ENCODE data around the gene ACKR2. TPM values are rescaled to one million over a fixed set of nuclear protein-coding genes. Genes with fewer than 3 reads are reported as not detected.
A peak's percentile ranks its signal among the peaks of the same experiment; 100 is the strongest.

The ACKR2 gene, protein sequence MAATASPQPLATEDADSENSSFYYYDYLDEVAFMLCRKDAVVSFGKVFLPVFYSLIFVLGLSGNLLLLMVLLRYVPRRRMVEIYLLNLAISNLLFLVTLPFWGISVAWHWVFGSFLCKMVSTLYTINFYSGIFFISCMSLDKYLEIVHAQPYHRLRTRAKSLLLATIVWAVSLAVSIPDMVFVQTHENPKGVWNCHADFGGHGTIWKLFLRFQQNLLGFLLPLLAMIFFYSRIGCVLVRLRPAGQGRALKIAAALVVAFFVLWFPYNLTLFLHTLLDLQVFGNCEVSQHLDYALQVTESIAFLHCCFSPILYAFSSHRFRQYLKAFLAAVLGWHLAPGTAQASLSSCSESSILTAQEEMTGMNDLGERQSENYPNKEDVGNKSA
- under 0.01 TPM in 1 of 2 replicates, not detected in the other for total RNA-seq

DNA sequence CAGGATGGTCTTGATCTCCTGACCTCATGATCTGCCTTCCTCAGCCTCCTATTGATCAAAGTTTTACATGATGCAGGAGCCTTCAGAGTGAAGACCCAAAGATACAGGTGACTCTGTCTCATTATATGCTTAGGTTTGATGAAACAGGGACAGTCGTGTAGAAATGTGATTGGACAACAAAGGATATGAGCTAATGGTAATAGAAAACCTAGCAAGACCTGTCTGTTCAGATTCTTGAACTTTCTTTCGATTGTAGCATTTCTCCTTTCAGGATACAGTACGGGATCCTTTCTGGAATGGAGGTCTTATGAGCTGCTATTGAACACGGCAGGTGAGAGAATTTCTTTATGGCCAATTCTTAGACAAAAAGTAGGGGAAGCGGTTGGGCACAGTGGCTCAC is at the start of gene ACKR2:
ACKR2 (plus strand) TSS at position 244 of the 400 bp plus-strand sequence. CDS start 55,058 bp downstream, outside the sequence.
- no peak within 1 kb of the TSS for H3K4me2 ChIP-seq (ENCODE audit: insufficient read depth, low read length)

DNA sequence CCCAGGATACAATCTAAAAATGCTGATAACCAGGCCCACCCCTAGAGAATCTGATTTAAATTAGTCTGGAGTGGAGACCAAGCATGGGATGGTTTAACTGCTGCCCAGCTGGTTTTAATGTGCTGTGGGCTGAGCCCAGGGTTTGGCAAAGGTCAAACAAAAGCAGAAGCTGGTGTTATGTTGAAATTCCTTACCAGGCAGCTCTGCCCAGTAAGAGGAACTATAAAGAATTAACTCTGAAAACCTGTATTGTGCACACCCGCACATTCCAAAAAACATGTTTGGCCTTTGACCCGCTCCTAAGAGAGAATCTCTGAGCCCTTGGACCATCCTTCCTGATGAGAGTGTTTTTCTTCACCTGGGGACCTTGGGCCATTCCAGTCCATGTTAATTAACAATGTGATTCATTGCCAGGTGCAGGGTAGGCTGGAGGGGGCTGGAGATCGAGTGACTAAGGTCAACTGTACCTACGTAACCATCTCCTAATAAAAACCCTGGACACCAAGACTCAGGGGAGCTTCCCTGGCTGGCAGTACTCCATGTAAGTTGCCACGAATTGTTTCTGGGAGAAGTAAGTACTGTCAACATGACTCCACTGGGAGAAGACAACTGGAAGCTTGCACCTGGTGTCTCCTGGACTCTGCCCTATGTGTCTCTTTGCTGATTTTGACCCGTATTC is 47.1 kb upstream of the ACKR2 start:
- H3K36me3 ChIP-seq (ENCODE audit: insufficient read depth, low read length): no peaks in the 10 kb centered on the region
- H3K79me2 ChIP-seq (ENCODE audit: insufficient read depth, low read length): no peaks in the 10 kb centered on the region
- no peaks in the 10 kb centered on the region for H3K9me3 ChIP-seq (ENCODE audit: low read depth, low read length)
- no peak for DNase-seq (ENCODE audit: insufficient read length, low spot score, missing footprints)
- peak overlapping the region; percentile 22 for H2AFZ ChIP-seq (ENCODE audit: low read length)
- H3K4me1 ChIP-seq (ENCODE audit: insufficient read depth, low read length): peaks cover 10% of the 10 kb centered on the region
- H3K27me3 ChIP-seq (ENCODE audit: insufficient read depth, low read length): peaks cover 10% of the 10 kb centered on the region
- H3K27ac ChIP-seq (ENCODE audit: low read depth, low read length): no peak overlapping the region
- no peak overlapping the region for H3K4me2 ChIP-seq (ENCODE audit: insufficient read depth, low read length)
- no peaks in the 10 kb centered on the region for H4K20me1 ChIP-seq (ENCODE audit: insufficient read depth, low read length)
- TF ChIP-seq CTCF (IDR thresholded peaks at IDR 0.05; ENCODE audit: extremely low read depth, low read depth, low read length): no peak
- H3K4me3 ChIP-seq (ENCODE audit: insufficient read depth, low read length): no peak overlapping the region

More for the DNA sequence above, at the start of gene ACKR2:
- Histone ChIP-seq H3K36me3 (ENCODE audit: insufficient read depth, low read length) (no peaks in the 10 kb centered on the region), H4K20me1 (ENCODE audit: insufficient read depth, low read length) (no peaks in the 10 kb centered on the region), H2AFZ (ENCODE audit: low read length) (no peak within 1 kb of the TSS), H3K4me3 (ENCODE audit: insufficient read depth, low read length) (no peak within 1 kb of the TSS), H3K27ac (ENCODE audit: low read depth, low read length) (no peak within 1 kb of the TSS), H3K27me3 (ENCODE audit: insufficient read depth, low read length) (peaks cover 9% of the 10 kb centered on the region), H3K9me3 (ENCODE audit: low read depth, low read length) (no peaks in the 10 kb centered on the region), H3K4me1 (ENCODE audit: insufficient read depth, low read length) (peaks cover 9% of the 10 kb centered on the region), H3K79me2 (ENCODE audit: insufficient read depth, low read length) (no peaks in the 10 kb centered on the region)
- no peak for TF ChIP-seq CTCF (IDR thresholded peaks at IDR 0.05; ENCODE audit: extremely low read depth, low read depth, low read length)
- DNase-seq (ENCODE audit: insufficient read length, low spot score, missing footprints): no peak

- no peak for TF ChIP-seq CTCF (IDR thresholded peaks at IDR 0.05; ENCODE audit: extremely low read depth, low read depth, low read length)
- Histone ChIP-seq H3K4me2 (ENCODE audit: insufficient read depth, low read length) (peak overlapping the region; percentile 37), H4K20me1 (ENCODE audit: insufficient read depth, low read length) (no peaks in the 10 kb centered on the region), H3K36me3 (ENCODE audit: insufficient read depth, low read length) (no peaks in the 10 kb centered on the region), H3K4me1 (ENCODE audit: insufficient read depth, low read length) (peaks cover 10% of the 10 kb centered on the region), H3K27me3 (ENCODE audit: insufficient read depth, low read length) (peaks cover 6% of the 10 kb centered on the region), H3K4me3 (ENCODE audit: insufficient read depth, low read length) (no peak overlapping the region), H2AFZ (ENCODE audit: low read length) (peak overlapping the region; percentile 12), H3K9me3 (ENCODE audit: low read depth, low read length) (no peaks in the 10 kb centered on the region), H3K79me2 (ENCODE audit: insufficient read depth, low read length) (no peaks in the 10 kb centered on the region), H3K27ac (ENCODE audit: low read depth, low read length) (no peak overlapping the region)
- no peak for DNase-seq (ENCODE audit: insufficient read length, low spot score, missing footprints)
These were observed 46.2 kb upstream of the ACKR2 start for GRCh38 chr3:42763021-42763420.

DNA sequence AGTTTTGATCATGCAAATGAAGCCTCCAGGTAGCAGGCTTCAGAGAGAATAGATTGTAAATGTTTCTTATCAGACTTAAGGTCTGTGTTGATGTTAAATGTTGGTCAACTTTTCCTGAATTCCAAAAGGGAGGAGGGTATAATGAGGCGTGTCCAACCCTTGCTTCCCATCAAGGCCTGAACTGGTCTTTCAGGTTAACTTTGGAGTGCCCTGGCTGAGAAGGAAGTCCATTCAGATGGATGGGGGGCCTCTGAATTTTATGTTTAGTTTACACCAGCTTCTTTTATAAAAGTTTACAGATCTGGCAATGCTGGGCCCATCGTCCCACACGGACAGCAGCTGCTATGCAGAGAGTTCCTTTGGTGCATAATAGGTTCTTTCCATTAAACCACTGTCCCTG is 45.1 kb upstream of the ACKR2 start:
- Histone ChIP-seq H3K27ac (ENCODE audit: low read depth, low read length) (no peak overlapping the region), H3K27me3 (ENCODE audit: insufficient read depth, low read length) (peaks cover 3% of the 10 kb centered on the region), H3K36me3 (ENCODE audit: insufficient read depth, low read length) (no peaks in the 10 kb centered on the region), H4K20me1 (ENCODE audit: insufficient read depth, low read length) (no peaks in the 10 kb centered on the region), H2AFZ (ENCODE audit: low read length) (no peak overlapping the region), H3K9me3 (ENCODE audit: low read depth, low read length) (no peaks in the 10 kb centered on the region), H3K4me2 (ENCODE audit: insufficient read depth, low read length) (no peak overlapping the region), H3K79me2 (ENCODE audit: insufficient read depth, low read length) (no peaks in the 10 kb centered on the region), H3K4me3 (ENCODE audit: insufficient read depth, low read length) (no peak overlapping the region), H3K4me1 (ENCODE audit: insufficient read depth, low read length) (peaks cover 10% of the 10 kb centered on the region)
- no peak for TF ChIP-seq CTCF (IDR thresholded peaks at IDR 0.05; ENCODE audit: extremely low read depth, low read depth, low read length)
- DNase-seq (ENCODE audit: insufficient read length, low spot score, missing footprints): no peak
